IPS-18c (cell line): Measurements from ENCODE around the gene C2orf74.
"Not testable (repeated sequence)": the region's sequence is repeated elsewhere in the genome, so short reads cannot be mapped to it uniquely, and the experiment has no call there.

Source experiments
- H3K4me3 ChIP-seq: 2 replicates; pipeline ENCODE4 v1.7.0; 2013; ENCODE audit warnings: low read depth, mild to moderate bottlenecking, low read length, moderate library complexity; ENCODE audit not compliant: insufficient read depth
- H3K9me3 ChIP-seq: one replicate; pipeline ENCODE4 v1.6.1; 2013; ENCODE audit warnings: mild to moderate bottlenecking, low read length, moderate library complexity; ENCODE audit not compliant: control insufficient read depth, insufficient read depth

Gene C2orf74

DNA sequence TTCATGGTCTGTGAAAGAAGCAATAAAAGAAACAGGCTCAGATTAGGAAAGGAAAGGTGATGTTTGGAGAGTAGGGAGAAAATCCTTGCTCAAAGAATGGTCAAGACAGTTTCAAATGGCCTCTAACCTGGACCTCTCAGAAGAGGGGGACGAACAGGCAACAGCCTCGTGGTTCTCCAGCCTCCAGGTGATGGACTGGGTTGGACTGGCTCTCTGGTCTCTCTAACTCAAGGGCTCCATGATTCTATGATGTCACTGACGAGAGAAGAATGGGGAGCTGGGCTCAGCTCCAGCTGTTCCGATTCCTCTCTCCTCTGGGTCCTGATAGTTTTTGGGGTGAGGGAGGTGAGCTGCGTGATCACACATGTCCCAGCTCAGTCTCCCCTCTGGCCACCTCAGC lies at the start of gene C2orf74:
Gene C2orf74, plus strand, starts transcription at position 301 of the 400 bp plus-strand sequence. CDS start 327 bp downstream, outside the sequence.
- H3K9me3 ChIP-seq = no peaks in the 10 kb centered on the region
- no peak within 1 kb of the TSS for H3K4me3 ChIP-seq

GRCh38 chr2:61114147-61114546 lies 47.8 kb upstream of the C2orf74 start:
- peaks cover 3% of the 10 kb centered on the region for H3K9me3 ChIP-seq
- H3K4me3 ChIP-seq = no peak overlapping the region

DNA sequence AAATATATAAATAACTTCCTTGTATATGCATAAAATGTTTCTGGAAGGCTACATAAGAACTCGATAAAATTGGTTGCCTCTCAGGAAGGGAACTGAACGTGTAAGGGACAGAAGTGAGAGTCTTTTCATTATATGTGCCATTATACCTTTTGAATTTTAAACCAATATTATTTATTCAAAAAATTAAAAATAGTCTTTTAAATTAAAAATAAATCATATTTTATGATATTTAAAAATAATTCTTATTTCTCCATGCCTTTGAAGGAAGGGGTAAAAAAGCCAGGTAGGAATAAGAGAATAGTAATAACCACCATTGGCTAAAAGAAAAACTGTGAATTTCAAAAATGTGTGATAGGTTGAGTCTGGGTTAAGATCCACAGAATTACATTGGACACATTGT lies 45.7 kb upstream of the C2orf74 start:
- Histone ChIP-seq H3K4me3 (no peak overlapping the region), H3K9me3 (peaks cover 3% of the 10 kb centered on the region)

- Histone ChIP-seq H3K9me3 (peaks cover 3% of the 10 kb centered on the region), H3K4me3 (no peak overlapping the region)
Observed at GRCh38 chr2:61117534-61117933, 44.5 kb upstream of the C2orf74 start.

DNA sequence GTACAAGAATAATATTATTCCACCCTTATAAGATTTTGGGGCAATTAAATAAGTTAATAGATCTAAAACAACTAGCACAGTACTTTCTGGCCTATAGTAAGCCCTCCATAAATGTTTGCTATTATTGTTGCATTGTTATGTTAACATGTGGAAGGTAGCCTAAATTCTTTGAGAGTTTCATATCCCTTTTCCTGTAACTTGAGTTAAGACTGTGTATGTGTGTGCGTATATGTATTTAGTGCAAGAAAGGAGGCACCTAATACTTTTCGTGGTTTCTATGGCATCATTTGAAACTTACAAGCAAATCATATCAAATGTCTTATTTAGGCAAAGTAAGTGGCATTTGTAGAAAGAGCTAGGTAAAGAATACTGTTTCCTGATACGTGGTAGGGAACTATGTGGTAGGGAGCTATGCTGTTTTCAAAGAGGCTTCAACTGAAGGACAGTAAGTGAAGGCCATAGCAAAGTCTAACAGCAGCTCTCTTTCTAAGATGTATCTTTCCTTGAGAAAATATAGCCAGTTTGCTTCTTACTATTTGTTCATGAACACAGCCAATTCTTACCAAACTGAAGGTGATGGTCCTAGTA lies 36.8 kb upstream of the C2orf74 start:
- H3K4me3 ChIP-seq = no peak overlapping the region
- H3K9me3 ChIP-seq = peaks cover 2% of the 10 kb centered on the region

DNA sequence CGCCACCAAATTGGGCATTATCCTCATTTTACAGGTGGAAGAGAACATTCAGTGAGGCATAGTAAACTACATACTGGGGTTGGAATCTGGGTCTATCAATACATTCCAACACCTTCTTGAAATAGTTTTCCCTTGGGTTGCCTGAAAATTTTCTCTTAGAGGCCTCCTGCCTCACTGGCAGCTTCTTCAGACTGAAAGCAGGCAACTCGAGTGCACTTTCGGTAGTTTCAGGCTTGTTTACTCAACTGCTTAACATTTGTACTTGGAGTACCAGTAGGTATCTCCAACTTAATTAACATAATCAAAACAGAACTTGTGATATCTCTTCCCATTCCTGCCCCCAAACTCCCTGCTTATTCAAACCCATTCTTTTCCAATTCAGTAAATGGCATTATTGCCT lies 36.2 kb upstream of the C2orf74 start:
- Histone ChIP-seq H3K4me3 (no peak overlapping the region), H3K9me3 (peaks cover 2% of the 10 kb centered on the region)

GRCh38 chr2:61128122-61128521 lies 33.9 kb upstream of the C2orf74 start:
- not testable (repeated sequence) for H3K4me3 ChIP-seq, H3K9me3 ChIP-seq

DNA sequence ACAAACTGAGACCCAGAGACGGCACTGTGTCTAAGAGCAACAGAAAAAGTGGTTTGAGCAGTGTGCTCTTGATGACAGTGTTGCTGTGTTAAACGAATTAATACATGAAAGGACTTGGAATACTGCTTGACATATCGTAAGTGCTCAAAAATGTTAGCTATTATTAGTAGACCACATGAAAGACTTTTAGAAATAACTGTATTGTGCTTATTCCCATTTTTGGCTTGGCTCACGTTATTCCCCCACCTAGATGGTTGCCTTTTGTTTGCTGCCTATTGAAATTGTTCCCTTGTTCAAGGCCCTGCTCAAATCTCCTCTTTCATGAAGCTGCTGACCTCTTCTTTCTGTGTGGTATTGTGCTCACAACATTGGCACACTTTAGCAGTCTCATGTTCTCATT lies 27.8 kb upstream of the C2orf74 start:
- Histone ChIP-seq H3K9me3 (no peaks in the 10 kb centered on the region), H3K4me3 (no peak overlapping the region)

GRCh38 chr2:61135510-61135909 lies 26.5 kb upstream of the C2orf74 start:
- Histone ChIP-seq H3K4me3 (no peak overlapping the region), H3K9me3 (no peaks in the 10 kb centered on the region)

- H3K9me3 ChIP-seq = no peaks in the 10 kb centered on the region
- H3K4me3 ChIP-seq = no peak overlapping the region
Observed at GRCh38 chr2:61138859-61139258, 23.1 kb upstream of the C2orf74 start.

GRCh38 chr2:61141151-61141550 lies 20.8 kb upstream of the C2orf74 start:
- H3K4me3 ChIP-seq = no peak overlapping the region
- H3K9me3 ChIP-seq = no peaks in the 10 kb centered on the region

DNA sequence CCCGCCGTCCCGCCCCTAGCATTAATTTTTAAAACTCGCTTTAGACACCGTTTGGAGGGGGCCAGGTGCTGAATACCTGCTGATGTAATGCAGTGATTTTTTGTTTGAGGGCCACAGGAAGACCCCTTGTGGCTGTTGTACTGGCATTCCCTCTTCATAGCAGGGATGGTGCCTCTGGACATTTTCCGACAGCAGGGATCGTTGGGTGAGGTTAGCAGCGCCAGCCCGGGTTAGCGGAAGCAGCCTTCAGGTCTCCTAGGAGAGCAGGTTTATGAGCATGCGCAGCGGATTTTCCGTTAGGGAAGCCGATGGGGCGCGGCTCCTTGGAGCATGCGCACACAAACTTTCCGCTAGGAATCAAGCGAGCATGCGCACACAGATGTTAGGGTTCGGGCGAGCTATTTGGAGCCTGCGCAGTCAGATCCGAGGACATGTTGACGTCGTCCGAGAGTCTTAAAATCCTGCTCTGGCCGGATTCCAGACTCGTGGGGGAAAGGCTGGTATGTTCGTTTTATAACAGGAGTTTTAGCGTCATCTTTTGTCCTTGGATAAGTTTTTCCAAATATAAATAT lies 17.2 kb upstream of the C2orf74 start:
- H3K9me3 ChIP-seq = peaks cover 2% of the 10 kb centered on the region

GRCh38 chr2:61145990-61146389 lies 16.0 kb upstream of the C2orf74 start:
- peaks cover 4% of the 10 kb centered on the region for H3K9me3 ChIP-seq
- no peak overlapping the region for H3K4me3 ChIP-seq

More for the DNA sequence above, 17.2 kb upstream of the C2orf74 start:
- peak overlapping the region; percentile 50 for H3K4me3 ChIP-seq

GRCh38 chr2:61148091-61148490 lies 13.9 kb upstream of the C2orf74 start:
- not testable (repeated sequence) for H3K9me3 ChIP-seq, H3K4me3 ChIP-seq

GRCh38 chr2:61149074-61149473 lies 12.9 kb upstream of the C2orf74 start:
- H3K9me3 ChIP-seq = peaks cover 4% of the 10 kb centered on the region
- H3K4me3 ChIP-seq = no peak overlapping the region

- Histone ChIP-seq H3K4me3 (no peak overlapping the region), H3K9me3 (peaks cover 4% of the 10 kb centered on the region)
Observed at GRCh38 chr2:61151436-61151835, 10.6 kb upstream of the C2orf74 start.

DNA sequence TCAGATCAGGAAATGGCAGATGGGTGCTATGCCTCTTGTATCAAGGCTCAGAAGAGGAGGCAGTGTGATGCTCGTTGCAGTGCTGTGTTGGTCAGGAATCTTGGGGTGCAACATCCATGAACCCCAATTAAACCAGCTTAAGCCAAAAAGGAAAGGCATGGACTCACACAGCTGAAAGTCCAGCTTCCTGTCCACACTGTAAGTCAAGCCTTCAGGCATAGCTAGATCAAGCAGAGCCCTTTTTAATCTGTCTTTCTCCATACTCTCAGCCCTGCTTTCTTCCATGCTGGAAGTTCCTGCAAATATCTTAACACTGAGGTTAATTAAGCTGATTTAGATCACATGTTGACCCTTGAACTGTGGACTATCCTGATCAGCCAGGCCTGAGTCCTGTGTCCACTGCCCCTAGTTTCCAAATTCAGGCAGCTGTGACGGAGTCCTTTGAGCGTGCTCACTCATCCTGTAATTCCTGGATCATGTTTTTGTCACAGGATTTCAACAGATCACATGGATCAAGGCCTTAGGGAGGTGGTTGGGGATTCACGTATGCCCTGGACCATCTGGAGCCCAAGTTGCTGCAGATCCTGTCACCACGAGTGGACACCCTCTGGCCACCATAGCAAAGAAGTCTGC lies 4.5 kb upstream of the C2orf74 start:
- Histone ChIP-seq H3K9me3 (no peaks in the 10 kb centered on the region), H3K4me3 (no peak overlapping the region)

- no peak overlapping the region for H3K4me3 ChIP-seq
- no peaks in the 10 kb centered on the region for H3K9me3 ChIP-seq
Observed at GRCh38 chr2:61158356-61158955, 3.5 kb upstream of the C2orf74 start.
